Activated CD8-positive, alpha-beta memory T cell treated with anti-CD3 and anti-CD28 coated beads, Interleukin-2, amount 50 U/mL, for 4 hours (primary cell): ENCODE results near the gene FLT3LG.

Experiments
- DNase-seq: peaks from one replicate; pipeline ENCODE4 v3.0.0-alpha.2; 2020

The FLT3LG gene

DNA sequence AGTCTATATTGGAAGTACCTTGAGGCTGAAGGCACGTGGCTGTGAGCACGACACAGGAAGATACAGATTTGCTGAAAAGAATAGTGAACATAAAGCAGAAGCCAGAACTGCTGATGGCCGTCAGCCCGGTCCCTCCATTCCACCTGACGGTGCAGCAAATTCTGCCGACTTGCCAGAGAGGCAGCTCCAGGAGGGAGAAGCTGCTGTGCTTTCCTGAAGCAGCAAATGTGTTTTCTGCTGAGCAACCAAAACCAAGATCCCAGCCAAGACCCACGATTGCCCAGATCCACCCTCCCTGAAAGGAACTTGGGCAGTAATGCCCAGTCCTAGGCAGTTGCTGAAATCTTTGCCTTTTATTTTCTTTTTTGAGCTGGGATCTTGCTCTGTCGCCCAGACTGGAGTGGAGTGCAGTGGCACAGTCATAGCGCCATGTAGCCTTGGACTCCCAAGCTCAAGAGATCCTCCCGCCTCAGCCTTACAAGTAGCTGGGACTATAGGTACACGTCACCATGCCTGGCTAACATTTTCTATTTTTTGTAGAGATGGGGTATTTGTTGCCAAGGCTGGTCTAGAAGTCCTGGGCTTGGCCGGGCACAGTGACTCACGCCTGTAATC is 46.8 kb downstream of the FLT3LG start:
- DNase-seq, result no peak

DNA sequence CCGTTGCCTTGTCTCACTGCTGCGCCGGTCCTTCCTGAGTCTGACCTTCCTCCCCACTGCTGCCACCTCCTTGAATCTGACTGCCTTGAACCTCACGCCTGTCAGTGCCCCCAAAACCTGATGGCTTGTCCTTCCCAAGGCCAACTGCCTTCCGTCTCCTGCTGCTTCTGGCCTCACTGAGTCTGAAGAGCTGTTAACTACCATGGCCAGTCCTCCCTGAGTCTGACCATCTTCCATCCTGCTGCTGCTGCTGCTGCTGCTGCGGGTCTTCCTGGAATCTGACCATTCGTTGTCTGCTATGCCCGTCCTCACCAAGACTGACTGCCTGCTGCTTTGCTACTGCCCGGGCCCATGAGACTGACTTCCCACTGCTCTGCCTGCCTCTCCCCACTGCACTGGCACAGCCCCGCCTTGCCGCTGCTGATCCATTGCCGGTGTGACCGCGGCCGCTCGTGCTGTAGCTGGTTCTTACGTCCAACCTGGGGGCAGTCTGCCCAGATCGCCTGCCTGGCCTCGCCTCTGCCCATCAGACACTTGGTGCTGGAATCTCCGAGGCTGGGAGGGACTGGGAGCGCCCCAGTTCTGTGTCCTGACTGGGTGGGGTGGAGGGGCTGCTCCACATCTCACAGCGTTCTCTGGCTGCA is 50.9 kb downstream of the FLT3LG start:
- no peak for DNase-seq

DNA sequence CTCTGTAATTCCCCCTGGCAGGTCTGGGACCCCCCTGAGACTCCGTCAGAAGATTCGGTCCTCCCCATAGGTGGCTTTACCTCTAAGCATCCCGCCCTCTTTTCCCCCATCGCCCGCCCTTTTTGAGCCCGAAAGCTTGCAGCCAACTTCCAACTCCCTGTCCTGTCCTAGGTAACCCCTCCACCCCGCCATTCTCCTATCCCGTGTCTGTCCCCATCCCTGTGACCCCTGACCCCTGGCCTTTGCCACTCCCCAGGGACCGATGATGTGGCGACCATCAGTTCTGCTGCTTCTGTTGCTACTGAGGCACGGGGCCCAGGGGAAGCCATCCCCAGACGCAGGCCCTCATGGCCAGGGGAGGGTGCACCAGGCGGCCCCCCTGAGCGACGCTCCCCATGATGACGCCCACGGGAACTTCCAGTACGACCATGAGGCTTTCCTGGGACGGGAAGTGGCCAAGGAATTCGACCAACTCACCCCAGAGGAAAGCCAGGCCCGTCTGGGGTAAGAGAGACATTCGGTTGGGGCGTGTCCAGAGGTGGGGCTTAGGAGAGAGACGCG is 54.3 kb downstream of the FLT3LG start:
- peak; percentile 18 for DNase-seq

DNA sequence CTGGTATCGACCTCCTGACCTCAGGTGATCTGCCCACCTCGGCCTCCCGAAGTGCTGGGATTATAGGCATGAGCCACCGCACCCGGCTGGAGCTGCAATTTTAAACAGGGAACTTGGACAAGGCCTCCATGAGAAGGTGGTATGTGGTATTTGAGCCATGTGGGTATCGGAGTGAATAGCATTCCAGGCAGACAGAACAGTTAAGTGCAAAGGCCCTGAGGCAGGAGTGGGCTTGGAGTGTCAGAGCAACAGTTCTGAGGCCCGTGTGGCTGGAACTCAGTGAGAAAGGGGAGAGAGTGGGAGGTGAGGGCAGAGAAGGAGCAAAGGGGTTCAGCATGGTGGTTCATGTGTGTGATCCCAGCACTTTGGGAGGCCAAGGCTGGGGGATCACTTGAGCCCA is 56.7 kb downstream of the FLT3LG start:
- no peak for DNase-seq

DNA sequence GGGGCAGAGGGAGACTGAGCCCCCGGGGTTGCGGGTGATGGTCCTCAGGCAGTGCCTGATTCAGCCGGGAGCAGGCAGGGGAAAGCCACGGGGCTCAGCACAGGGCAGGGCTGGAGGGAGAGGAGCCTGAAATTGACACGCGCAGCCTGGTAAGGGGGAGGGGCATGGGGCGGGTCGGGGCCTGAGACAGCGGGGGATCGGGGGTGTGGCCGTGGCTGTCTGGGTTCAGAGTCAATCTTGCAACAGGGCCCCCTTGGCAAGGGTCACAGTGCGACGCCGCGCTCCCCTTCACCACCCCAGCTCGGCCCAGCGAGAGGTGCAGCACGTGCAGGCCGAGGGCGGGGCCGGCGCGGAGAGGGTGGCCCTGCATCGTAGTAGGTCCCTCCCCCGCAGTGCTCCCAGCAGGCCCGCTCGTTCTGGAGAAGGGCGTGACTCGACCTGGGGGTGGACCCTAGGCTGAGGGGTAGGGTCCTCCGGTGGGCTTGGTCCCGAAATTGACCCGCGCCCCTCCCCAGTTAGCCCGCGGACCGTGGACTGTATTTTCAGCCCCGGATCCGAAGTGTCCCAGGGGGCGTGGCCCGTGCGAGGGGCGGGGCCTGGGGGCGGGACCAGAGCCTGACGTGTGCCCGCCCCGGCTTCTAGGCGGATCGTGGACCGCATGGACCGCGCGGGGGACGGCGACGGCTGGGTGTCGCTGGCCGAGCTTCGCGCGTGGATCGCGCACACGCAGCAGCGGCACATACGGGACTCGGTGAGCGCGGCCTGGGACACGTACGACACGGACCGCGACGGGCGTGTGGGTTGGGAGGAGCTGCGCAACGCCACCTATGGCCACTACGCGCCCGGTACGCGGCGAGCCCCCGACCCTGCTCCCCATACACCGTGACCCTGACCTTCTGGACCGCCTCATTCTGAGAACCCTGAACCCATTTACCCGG is 59.8 kb downstream of the FLT3LG start:
- peak; percentile 86 for DNase-seq

DNA sequence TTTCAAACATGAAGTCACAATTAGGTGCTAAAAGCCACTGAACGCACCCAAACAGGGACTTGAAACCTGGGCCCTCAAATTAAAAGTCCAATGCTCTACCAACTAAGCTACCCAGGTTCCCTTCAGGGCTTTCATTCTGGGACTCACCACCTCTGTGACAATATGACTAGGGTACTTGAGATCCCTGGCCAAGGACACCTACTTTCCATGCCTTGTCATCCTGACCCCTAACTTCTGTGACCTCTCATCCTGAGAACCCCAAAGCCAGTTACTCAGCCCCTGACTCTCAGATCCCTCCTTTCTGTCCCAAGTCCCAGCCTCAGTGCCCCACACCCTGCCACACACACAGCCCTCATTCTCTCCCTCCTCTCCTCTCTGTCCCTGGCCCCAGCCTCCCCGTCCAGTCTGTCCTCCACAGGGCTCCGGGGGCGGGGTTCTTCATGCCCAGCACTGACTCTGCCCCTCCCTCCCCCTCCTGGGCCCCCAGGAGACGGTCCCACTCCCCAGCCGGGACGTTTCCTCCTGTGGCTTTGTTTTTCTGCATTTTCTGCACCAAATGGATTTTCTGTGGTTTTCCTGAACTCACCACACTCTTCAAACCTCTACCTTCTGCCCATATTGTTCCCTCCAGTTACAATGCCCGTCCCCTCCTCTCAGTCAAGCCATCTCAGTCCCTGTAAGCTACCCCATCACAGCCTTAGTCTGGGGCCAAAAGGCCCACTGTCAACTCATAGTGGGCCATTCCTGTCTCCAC is 60.8 kb downstream of the FLT3LG start:
- DNase-seq, result no peak
